GM12864 (cell line): ENCODE data around the gene UBN1.

Experiments
- DNase-seq: peaks from one replicate; pipeline ENCODE4 v3.0.0-alpha.2; 2011; ENCODE audit warnings: low read depth
- H3K4me3 ChIP-seq: 2 replicates; pipeline ENCODE4 v1.5.1; 2011; ENCODE audit warnings: mild to moderate bottlenecking, low read depth, low read length, control low read depth
- CTCF ChIP-seq: IDR thresholded peaks from 2 replicates; pipeline ENCODE4 v1.5.1; 2011; ENCODE audit warnings: low read depth, mild to moderate bottlenecking, moderate library complexity, low read length, control low read depth, inconsistent platforms; ENCODE audit errors: missing control alignments

UBN1 gene

DNA sequence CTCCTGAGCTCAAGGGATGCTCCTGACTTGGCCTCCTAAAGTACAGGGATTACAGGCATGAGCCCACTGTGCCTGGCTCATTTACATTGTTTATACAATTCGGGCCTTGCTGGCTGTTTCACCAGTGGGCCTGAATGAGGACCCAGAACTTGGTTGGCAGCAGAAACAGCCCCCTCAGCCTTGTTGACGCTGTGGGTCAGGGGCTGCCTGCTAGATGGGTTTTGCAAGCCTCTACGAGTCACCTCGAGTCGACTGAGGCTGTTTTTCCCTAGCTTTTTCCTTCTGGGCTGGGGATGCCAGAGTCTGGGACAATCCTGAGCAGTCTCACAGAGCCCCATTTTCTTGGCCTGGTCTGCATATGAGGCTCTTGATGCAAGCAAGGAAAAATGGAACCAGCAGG, 73.5 kb downstream of the UBN1 start:
- H3K4me3 ChIP-seq, result no peak overlapping the region
- TF ChIP-seq CTCF, result no peak
- no peak for DNase-seq

DNA sequence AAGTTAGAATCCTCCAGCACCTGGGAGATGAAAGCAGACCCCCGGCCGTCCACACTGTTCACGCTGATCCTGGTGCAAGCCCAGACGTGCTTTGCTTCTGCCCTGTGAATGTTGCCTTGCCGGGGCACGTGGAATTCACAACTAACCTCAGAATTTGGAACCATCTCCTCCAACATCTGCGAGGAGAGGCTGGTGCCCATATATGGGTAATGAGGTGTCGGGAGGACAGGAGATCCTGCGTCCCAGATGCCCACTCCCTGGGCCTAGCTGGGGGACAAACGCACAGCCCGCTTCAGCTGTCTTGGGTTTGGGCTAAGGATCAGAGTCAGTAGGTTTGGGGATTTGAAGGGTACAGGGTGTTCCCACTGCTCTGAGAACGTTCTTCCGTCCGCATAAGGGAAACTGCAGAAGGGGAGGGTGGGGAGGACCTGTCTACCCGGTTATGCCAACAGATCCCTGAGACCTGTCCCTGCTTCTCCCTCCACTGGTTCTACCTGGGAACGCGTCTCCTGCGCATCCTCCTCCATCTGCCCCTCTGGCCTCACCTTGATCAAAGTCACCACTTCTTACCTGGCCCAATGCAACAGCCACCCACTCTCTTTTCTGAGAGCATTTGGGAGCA, 75.6 kb downstream of the UBN1 start:
- no peak for DNase-seq
- H3K4me3 ChIP-seq, result no peak overlapping the region
- TF ChIP-seq CTCF, result no peak

GRCh38 chr16:4923853-4924252, 76.6 kb downstream of the UBN1 start:
- no peak for TF ChIP-seq CTCF
- H3K4me3 ChIP-seq, result no peak overlapping the region
- DNase-seq, result no peak

DNA sequence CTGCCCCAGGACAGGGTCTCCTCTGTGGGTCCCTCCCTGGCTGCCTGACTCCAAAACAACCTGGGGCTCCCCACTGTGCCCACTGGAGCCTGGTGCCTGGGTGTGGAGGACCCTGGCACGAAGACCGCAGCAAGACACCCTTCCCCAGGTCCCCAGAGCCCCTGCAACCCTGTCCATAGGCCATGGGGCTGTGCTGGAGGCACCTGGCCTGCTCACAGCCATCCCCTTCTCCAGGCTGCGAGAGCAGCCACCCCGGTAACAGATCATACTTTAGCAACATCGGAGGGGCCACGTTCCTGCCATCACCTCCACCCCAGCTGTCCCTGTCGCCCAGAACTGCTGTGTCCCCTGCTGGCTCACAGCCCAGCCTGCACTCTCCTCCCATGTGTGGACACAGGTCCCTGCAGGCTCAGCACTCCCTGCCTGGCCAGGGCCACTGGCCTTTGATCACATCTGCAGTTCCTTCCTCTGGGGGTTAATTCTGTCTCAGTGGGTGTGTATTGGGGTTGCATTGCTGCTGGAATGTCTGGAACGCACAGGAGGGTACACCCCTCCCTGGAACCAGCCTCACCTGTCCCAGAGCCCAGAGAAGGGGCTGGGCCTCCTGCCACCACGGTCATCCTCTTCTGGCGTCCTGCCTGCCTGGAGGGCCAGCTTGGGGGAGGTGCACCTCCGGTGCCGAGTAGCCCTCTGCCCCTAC, 77.5 kb downstream of the UBN1 start:
- no peak overlapping the region for H3K4me3 ChIP-seq
- DNase-seq, result no peak
- no peak for TF ChIP-seq CTCF

GRCh38 chr16:4925293-4925607, 78.0 kb downstream of the UBN1 start:
- H3K4me3 ChIP-seq, result no peak overlapping the region
- no peak for DNase-seq
- TF ChIP-seq CTCF, result no peak

- TF ChIP-seq CTCF, result no peak
- no peak for DNase-seq
- no peak overlapping the region for H3K4me3 ChIP-seq
These were observed 78.5 kb downstream of the UBN1 start for GRCh38 chr16:4925791-4926190.

DNA sequence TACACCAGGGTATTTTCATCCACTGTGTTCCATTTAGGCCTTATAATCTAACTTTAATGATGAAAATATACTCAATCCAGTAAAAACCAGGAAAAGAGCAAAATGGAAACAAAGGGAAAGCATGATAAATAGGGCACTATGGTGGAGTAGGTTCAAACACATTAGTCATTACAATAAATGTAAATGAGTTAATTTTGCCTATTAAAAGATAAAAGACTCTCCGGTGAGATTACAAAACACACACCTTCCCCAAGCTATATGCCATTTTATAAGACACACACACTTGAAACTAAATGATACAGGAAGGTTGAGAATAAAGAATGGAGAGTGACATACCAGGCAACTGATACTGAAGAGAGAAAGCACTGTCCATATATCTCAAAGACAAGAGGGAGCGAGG, 79.6 kb downstream of the UBN1 start:
- TF ChIP-seq CTCF, result no peak
- no peak overlapping the region for H3K4me3 ChIP-seq
- no peak for DNase-seq
